DLD1 (cell line): ENCODE results near the gene C1D.

Experiments used
- in situ Hi-C: cut with HindIII; loops from 2 replicates; pipeline ENCODE4 v1.10.0; 2017; ENCODE audit warnings: low sequenced_read_pairs

The C1D gene

DNA sequence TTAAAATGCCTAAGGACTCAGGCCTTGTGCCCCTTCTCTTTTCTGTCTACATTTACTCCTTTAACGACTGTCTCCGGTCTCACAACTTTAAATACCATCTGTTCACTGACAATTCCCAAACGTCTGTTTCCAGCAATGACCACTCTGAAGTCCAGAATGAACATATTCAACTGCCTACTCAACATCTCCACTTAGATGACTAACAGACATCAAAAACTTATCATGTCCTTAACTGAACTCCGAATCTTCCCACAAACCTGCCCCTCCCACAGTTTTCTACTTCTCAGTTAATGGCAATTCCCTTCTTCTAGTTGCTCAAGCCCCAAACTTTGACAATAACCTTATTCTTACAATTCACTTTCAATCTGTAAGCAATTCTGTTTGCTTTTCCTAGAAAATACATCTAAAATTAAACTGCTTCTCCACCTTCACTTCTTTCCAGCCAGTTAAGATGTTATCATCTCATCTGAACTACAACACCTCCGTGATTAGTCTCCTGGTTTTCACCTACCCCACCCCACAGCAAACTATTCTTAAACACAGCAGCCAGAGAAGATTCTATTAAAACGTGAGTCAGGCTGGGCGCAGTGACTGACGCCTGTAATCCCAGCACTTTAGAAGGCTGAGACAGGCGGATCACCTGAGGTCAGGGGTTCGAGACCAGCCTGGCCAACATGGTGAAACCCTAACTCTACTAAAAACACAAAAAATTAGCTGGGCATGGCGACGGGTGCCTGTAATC is 2.8 kb downstream of the C1D start:
- in situ Hi-C loops: no loop called here

DNA sequence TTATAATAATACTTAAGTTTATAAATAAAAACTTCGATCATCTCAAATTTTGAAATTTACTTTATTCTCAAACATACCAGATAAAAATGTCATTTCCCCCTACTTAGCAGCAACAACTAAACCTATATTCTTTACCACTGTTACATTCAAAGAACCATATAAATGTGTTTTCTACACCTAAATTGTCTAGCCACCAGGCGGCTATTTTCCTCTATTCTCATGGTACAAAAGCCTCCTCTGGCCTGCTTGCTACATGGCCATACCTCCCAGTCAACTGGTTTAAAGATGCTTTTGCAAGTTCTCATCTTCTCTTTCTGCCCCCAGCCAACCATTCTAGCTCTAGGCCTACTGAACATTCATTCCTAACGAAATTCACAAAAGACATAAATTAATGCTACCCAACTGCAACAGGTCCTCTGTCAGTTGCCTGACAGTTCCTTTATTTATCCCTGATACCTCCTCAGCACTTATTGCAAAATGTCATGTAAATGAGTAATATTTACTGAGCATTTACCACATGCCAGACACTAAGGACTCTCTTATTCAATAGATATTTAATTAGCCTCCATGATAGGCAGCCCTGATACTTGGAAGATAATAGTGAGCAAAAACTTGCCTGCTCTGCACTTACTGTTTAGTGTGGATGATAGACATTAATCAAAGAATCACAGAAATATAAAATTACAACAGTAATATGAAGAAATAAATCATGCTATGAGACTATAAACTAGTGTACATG is 5.0 kb downstream of the C1D start:
- in situ Hi-C loops: no loop called here

DNA sequence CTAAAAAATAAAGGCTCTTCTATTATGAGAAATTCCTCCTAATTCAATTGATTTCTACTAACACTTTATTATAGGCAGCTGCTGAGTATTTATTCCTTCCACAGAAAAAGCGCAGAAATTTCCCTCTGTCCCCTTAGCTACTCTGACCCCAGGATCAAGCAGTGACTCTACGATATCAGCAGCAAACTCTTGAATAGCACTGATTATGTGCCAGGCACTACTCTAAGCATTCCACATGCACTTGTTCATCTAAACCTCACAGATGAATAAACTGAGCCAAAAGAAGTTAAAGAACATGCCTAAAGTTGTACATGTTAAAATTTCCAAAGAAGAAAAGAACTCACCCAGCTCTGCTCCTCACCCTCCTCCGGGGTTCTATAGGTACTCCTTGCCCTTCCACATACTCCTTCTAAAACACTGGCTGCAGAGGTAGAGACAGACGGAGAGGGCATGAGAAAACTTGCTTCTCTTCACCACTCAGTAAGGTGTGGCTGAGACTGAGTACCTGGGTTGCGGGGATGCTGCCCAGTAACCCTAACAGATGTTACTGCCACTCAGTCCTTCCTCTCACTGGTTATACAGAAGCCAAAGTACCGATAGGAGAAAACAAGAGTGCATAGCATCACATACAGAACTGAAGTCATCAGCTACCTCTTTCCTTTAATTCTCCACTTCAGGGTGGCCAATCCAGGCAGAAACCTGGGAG is 9.9 kb downstream of the C1D start:
- in situ Hi-C loops: no loop called here

DNA sequence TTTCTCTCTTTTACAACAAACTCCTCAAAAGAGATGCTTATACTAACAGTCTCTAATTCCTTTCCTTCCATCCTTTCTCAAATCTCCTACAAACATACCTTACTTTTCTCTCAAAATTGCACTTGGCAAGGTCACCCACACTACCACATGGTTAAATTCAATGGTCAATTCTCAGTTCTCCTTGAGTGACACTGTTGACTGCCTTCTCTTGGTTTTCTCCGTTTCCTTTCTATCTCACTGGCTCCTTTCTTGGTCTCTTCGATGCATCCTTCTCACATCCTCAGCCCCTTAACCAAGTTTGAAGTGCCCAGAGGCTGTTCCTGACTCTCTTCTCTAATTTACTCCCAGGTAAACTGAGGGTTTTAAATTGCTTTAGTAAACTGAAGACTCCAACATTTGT is 12.5 kb downstream of the C1D start:
- in situ Hi-C loops: no loop called here

- in situ Hi-C loops: no loop called here
These were observed 16.1 kb downstream of the C1D start for GRCh38 chr2:68046642-68047240.

GRCh38 chr2:68046224-68046623 is 16.6 kb downstream of the C1D start:
- in situ Hi-C loops: no loop called here

- in situ Hi-C loops: no loop called here
These were observed 17.5 kb downstream of the C1D start for GRCh38 chr2:68045342-68045741.

DNA sequence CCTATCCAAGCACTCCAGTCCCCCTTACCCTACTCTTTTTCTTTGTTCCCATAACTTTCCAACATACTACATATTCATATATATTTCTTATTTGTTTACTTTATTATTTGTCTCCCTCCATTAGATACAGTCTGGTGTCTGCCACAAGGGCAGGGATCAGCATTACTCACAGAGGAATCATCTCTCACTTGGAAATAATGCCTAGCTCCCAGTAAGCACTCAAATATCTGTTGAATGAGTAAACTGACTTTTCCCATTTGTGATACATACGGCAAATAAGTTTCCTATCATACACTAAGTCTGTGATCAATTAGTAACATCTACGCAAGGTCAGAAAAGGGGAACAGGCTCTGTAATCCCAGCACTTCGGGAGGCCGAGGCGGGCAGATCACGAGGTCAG is 18.7 kb downstream of the C1D start:
- in situ Hi-C loops: no loop called here

GRCh38 chr2:68043695-68044094 is 19.1 kb downstream of the C1D start:
- in situ Hi-C loops: no loop called here

GRCh38 chr2:68043032-68043431 is 19.8 kb downstream of the C1D start:
- in situ Hi-C loops: no loop called here

DNA sequence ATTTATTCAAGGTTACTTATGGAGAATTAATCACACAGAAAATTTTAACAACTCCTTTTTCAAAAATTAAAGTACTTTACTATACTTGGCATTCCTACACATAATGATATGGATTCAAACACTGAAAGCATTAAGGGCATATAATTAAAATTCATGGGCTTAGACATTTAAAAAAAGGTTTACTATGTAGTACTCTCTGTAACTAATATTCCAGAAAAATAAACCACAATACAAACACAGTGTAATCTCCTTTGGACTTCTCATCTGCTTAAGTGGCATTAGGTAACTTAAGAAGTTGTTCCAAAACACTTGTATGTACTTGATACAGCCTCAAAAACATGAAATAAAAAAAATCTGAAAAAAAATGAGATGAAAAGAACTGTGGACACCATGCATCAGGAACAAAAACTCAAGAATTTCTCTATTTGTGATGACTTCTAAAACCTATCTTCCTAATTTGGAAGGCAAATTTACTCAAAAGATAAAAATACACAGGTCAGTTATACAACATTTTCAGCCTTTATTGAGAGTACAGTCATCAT is 21.0 kb downstream of the C1D start:
- in situ Hi-C loops: no loop called here

DNA sequence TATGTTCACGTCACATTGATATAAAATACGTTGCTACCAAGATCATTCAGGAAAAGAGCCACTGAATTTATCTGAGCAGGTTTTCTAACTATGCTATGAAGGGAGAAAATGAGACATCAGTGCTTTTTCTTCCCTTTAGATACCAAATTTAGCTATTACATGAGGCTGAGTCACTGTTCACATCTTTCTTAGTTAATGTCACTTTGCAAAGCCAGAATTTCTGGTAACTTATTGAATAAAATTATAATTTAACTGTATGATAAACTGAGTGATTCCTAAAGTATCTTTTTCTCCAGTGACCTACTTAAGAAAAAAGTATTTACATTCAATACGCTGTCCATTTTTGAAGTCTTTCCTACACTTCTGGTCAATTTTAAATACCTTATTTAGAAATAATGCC is 22.7 kb downstream of the C1D start:
- in situ Hi-C loops: no loop called here

- in situ Hi-C loops: no loop called here
These were observed 23.5 kb downstream of the C1D start for GRCh38 chr2:68039317-68039716.

DNA sequence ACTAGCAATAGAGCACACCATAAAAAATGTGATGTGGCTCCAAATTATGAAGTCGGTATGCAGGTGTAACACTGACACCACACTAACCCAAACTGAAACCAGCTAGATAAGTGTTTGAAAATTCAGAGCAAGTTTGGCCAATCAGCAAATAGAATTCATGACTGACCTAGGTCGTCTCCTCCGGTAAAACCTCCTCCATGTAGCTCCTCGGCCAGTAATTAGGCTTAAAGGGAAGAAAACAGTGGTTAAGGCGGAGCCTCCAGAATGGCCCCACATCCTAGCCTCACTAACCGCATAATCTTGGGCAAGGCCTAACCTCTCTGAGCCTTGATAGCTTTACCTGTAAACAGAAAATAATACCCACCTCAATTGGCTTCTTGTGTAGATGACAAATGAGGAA is 30.1 kb downstream of the C1D start:
- in situ Hi-C loops: no loop called here

DNA sequence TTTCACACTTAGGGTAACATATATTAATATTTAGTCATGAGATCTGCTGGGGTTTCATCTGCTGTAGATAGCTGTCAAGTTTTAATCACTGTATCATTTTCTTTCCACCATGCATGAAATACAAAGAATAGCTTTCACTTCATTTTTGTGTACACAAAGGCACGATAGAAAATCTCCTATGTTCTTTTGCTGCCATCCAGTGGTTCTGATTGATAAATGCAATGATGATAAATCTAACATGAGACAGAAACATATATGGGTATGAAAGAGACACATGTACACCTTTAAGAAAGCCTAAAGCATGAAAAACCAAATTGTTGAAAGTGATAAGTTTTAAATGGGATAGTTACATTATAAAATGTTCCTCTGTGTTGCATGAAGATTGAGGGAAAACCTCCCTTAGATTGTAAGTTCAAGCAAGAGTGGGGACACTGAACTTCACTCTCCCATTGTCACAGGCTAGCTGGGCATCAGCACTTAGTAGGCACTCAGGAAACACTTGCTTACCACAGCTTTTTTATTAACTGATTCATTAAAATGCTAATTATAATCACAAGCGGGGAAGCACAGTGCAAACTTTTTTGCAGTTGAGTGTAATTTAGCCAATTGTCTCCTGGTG is 31.2 kb downstream of the C1D start:
- in situ Hi-C loops: no loop called here

- in situ Hi-C loops: no loop called here
These were observed 31.8 kb downstream of the C1D start for GRCh38 chr2:68031043-68031442.

GRCh38 chr2:68030529-68030928 is 32.3 kb downstream of the C1D start:
- in situ Hi-C loops: no loop called here

DNA sequence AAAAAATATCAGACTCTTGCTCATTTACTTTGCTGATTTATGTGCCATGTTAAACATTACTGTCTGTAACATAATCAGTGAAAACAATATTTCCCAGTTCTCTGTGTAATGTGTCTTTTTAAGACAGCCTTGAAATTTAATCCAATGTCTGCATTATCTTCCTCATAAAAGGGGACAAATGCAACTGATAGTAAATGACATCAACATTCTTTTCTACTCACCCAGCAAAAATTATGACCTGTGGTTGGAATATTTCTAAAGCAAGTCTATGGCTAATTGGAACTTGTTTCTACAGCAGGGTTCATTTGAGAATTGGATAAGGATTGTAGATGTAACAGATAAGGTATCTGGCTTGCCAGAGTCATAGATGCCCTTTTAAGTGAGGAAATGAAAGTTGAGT is 34.8 kb downstream of the C1D start:
- in situ Hi-C loops: no loop called here

GRCh38 chr2:68024450-68024849 is 38.4 kb downstream of the C1D start:
- in situ Hi-C loops: no loop called here

- in situ Hi-C loops: no loop called here
These were observed 38.9 kb downstream of the C1D start for GRCh38 chr2:68023904-68024303.

DNA sequence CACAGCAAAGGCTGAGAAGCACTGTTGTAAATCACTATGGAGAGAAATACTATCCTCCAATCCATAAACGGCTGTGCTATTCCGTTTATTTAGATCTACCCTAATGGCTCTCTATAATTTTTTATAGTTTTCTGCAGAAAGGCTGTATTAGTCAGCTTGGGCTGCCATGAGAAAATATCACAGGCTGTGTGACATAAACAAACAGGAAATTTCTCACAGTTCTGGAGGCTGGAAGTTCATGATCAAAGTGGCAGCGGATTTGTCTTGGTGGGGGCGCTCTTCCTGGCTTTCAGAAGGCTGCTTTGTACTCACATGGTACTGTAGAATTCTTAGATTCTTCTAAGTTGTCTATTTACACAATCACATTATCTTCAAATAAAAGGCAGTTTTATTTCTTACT is 44.1 kb downstream of the C1D start:
- in situ Hi-C loops: no loop called here
